ENCODE data around the gene FAM168A. TPM values are rescaled to one million over a fixed set of nuclear protein-coding genes. Genes with fewer than 3 reads are reported as not detected.

The FAM168A gene
- total and polyA plus RNA-seq, 2 of the 8 experiments (the other 6 are each of a cell fraction or from before 2014, with no cell fraction given), result 17.1 to 21.6 TPM

DNA sequence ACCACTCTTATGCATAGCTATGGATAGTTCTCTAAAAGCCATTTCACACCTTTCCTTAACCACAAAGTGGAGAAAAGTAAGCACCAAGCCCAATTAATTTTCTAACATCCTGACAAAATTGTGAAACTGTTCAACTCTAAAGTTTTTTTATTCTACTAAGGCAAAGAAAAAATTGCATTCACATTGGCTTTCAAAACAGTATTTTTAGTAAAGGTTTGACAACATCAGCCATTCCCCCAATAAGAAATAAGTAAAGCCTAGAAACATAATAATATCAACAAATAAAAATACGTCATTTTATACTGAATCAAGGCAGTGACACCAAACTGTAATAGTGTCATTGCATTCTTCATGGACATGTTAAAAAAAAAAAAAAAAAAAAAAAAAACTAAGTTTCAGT, 11.1 kb downstream of the FAM168A start (continued):
- TF ChIP-seq, protein P1, sequence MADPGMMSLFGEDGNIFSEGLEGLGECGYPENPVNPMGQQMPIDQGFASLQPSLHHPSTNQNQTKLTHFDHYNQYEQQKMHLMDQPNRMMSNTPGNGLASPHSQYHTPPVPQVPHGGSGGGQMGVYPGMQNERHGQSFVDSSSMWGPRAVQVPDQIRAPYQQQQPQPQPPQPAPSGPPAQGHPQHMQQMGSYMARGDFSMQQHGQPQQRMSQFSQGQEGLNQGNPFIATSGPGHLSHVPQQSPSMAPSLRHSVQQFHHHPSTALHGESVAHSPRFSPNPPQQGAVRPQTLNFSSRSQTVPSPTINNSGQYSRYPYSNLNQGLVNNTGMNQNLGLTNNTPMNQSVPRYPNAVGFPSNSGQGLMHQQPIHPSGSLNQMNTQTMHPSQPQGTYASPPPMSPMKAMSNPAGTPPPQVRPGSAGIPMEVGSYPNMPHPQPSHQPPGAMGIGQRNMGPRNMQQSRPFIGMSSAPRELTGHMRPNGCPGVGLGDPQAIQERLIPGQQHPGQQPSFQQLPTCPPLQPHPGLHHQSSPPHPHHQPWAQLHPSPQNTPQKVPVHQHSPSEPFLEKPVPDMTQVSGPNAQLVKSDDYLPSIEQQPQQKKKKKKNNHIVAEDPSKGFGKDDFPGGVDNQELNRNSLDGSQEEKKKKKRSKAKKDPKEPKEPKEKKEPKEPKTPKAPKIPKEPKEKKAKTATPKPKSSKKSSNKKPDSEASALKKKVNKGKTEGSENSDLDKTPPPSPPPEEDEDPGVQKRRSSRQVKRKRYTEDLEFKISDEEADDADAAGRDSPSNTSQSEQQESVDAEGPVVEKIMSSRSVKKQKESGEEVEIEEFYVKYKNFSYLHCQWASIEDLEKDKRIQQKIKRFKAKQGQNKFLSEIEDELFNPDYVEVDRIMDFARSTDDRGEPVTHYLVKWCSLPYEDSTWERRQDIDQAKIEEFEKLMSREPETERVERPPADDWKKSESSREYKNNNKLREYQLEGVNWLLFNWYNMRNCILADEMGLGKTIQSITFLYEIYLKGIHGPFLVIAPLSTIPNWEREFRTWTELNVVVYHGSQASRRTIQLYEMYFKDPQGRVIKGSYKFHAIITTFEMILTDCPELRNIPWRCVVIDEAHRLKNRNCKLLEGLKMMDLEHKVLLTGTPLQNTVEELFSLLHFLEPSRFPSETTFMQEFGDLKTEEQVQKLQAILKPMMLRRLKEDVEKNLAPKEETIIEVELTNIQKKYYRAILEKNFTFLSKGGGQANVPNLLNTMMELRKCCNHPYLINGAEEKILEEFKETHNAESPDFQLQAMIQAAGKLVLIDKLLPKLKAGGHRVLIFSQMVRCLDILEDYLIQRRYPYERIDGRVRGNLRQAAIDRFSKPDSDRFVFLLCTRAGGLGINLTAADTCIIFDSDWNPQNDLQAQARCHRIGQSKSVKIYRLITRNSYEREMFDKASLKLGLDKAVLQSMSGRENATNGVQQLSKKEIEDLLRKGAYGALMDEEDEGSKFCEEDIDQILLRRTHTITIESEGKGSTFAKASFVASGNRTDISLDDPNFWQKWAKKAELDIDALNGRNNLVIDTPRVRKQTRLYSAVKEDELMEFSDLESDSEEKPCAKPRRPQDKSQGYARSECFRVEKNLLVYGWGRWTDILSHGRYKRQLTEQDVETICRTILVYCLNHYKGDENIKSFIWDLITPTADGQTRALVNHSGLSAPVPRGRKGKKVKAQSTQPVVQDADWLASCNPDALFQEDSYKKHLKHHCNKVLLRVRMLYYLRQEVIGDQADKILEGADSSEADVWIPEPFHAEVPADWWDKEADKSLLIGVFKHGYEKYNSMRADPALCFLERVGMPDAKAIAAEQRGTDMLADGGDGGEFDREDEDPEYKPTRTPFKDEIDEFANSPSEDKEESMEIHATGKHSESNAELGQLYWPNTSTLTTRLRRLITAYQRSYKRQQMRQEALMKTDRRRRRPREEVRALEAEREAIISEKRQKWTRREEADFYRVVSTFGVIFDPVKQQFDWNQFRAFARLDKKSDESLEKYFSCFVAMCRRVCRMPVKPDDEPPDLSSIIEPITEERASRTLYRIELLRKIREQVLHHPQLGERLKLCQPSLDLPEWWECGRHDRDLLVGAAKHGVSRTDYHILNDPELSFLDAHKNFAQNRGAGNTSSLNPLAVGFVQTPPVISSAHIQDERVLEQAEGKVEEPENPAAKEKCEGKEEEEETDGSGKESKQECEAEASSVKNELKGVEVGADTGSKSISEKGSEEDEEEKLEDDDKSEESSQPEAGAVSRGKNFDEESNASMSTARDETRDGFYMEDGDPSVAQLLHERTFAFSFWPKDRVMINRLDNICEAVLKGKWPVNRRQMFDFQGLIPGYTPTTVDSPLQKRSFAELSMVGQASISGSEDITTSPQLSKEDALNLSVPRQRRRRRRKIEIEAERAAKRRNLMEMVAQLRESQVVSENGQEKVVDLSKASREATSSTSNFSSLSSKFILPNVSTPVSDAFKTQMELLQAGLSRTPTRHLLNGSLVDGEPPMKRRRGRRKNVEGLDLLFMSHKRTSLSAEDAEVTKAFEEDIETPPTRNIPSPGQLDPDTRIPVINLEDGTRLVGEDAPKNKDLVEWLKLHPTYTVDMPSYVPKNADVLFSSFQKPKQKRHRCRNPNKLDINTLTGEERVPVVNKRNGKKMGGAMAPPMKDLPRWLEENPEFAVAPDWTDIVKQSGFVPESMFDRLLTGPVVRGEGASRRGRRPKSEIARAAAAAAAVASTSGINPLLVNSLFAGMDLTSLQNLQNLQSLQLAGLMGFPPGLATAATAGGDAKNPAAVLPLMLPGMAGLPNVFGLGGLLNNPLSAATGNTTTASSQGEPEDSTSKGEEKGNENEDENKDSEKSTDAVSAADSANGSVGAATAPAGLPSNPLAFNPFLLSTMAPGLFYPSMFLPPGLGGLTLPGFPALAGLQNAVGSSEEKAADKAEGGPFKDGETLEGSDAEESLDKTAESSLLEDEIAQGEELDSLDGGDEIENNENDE (IDR thresholded peaks at IDR 0.05; ENCODE audit: insufficient replicate concordance, low read length), result no peak
- TF ChIP-seq KDM1A (IDR thresholded peaks at IDR 0.05; ENCODE audit: borderline replicate concordance, low read length) (no peak), HDAC2 (IDR thresholded peaks at IDR 0.05; ENCODE audit: borderline replicate concordance in 1 of 2, low read depth in 2 of 2, low read length in 2 of 2) (no peak), POLR2A (IDR thresholded peaks at IDR 0.05; ENCODE audit: control extremely low read depth in 1 of 2, low read depth in 2 of 2, low read length in 2 of 2) (no peak), CHD1 (IDR thresholded peaks at IDR 0.05; ENCODE audit: low read depth, low read length) (no peak), MAFK (IDR thresholded peaks at IDR 0.05; ENCODE audit: low read depth, low read length) (no peak), RNF2 (IDR thresholded peaks at IDR 0.05; ENCODE audit: borderline replicate concordance, low read depth, low read length, missing control alignments, poor library complexity, severe bottlenecking) (no peak), RBBP5 (IDR thresholded peaks at IDR 0.05; ENCODE audit: borderline replicate concordance, low read depth, low read length) (no peak)
- TF ChIP-seq, protein P2, sequence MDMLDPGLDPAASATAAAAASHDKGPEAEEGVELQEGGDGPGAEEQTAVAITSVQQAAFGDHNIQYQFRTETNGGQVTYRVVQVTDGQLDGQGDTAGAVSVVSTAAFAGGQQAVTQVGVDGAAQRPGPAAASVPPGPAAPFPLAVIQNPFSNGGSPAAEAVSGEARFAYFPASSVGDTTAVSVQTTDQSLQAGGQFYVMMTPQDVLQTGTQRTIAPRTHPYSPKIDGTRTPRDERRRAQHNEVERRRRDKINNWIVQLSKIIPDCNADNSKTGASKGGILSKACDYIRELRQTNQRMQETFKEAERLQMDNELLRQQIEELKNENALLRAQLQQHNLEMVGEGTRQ (IDR thresholded peaks at IDR 0.05; ENCODE audit: low read length), result no peak

Measured in H1 (cell line).